Bronchial epithelial cell (primary cell): ENCODE measurements around the gene FARP1. TPM values are rescaled to one million over a fixed set of nuclear protein-coding genes. Genes with fewer than 3 reads are reported as not detected.

Source experiments
- DNase-seq: peaks from one replicate; pipeline ENCODE4 v3.0.0-alpha.2; 2010; ENCODE audit warnings: low read depth
- FAIRE-seq: peaks from 2 replicates; lab custom pipeline; 2011; peaks lifted over from hg19 to GRCh38; lab: Jason Lieb, UNC
- H3K27me3 ChIP-seq: 2 replicates; pipeline ENCODE4 v1.5.1; 2011; ENCODE audit warnings: low read length; ENCODE audit not compliant: control insufficient read depth, insufficient read depth
- H3K36me3 ChIP-seq: 2 replicates; pipeline ENCODE4 v1.5.1; 2011; ENCODE audit warnings: low read length; ENCODE audit not compliant: control insufficient read depth, insufficient read depth
- H3K4me3 ChIP-seq: 2 replicates; pipeline ENCODE4 v1.5.1; 2011; ENCODE audit warnings: mild to moderate bottlenecking, low read depth, low read length, control low read depth
- total RNA-seq: library from RNA; depleted of rRNA; stranded (reverse); fragments of >200 nt; gene quantifications from 2 replicates; pipeline ENCODE4 v1.2.1, GENCODE V29; 2014
- TF ChIP-seq, protein P1 (sequence below): IDR thresholded peaks from 2 replicates; pipeline ENCODE4 v1.5.1; 2011; ENCODE audit warnings: mild to moderate bottlenecking, moderate library complexity, low read length, control low read depth, inconsistent platforms; ENCODE audit not compliant: insufficient read depth, severe bottlenecking

Gene FARP1
- total RNA-seq, 1 donor from 2014 or later, result 11.1 TPM

DNA sequence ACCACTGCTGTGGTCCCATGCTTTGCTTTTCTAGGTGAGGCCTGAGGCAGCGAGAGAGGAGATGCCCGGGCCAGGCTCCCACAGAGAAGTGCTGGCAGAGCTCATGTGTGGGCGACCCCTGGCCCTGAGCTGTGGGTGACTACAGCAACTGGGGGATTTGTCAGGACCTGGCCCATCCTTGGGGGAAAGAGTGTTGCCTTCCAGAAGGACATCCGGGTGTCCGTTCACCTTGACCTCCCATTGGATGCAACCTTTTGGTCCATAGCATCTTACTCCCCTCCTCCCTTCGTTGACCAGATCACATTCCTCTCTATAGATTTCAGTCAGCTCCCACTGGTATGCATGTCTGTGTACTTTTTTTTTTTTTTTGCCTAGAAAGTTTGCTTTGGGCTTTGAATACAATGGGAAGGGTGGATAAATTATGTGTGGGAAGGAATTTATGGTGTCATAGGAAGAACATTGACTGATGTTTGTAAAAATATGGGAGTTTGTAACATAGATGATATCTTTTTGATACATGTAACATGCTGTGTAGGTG lies 118.3 kb downstream of the FARP1 start:
- H3K4me3 ChIP-seq, result no peak overlapping the region
- FAIRE-seq (no peak), DNase-seq (no peak)
- H3K27me3 ChIP-seq, result no peaks in the 10 kb centered on the region
- H3K36me3 ChIP-seq, result no peaks in the 10 kb centered on the region
- TF ChIP-seq, protein P1, sequence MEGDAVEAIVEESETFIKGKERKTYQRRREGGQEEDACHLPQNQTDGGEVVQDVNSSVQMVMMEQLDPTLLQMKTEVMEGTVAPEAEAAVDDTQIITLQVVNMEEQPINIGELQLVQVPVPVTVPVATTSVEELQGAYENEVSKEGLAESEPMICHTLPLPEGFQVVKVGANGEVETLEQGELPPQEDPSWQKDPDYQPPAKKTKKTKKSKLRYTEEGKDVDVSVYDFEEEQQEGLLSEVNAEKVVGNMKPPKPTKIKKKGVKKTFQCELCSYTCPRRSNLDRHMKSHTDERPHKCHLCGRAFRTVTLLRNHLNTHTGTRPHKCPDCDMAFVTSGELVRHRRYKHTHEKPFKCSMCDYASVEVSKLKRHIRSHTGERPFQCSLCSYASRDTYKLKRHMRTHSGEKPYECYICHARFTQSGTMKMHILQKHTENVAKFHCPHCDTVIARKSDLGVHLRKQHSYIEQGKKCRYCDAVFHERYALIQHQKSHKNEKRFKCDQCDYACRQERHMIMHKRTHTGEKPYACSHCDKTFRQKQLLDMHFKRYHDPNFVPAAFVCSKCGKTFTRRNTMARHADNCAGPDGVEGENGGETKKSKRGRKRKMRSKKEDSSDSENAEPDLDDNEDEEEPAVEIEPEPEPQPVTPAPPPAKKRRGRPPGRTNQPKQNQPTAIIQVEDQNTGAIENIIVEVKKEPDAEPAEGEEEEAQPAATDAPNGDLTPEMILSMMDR, result no peak

DNA sequence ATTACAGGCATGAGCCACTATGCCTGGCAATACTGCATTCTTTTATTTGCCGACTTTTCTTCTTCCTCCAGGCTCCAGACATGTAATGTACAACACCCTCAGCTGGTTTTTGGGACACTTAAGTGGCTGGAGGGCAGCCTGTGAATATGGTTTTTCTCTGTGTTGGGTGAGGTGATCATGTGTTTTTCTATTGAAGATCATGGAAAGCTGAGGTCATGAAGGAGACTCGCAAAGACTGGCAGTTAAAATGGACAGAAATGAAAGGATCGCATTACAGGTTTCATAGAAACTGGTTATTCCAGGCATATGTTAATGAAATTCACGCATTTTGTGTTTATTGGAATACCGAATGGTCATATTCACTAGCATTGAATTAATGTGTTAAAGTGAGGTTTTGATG lies 119.4 kb downstream of the FARP1 start:
- H3K27me3 ChIP-seq, result no peaks in the 10 kb centered on the region
- TF ChIP-seq, protein P1, result no peak
- H3K4me3 ChIP-seq, result no peak overlapping the region

DNA sequence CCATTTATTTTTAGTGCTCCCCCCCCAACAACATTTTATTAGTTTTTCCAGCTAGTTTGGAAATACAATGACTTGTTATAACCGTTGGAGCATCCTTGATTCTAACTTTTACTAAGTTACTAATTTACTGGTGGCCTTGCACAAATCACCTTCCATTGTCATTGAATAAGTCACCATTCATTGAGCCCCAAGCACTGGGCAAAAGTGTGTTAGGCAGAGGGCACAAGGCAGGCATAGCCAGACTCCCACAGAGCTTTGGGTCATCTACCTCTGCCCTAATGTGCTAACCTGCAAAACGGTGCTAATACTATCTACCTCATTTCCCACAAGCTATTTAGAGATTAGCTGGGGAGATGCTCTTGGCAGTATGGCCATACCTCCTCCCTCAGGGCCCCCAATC lies 120.9 kb downstream of the FARP1 start:
- FAIRE-seq (no peak), DNase-seq (no peak)
- TF ChIP-seq, protein P1, result no peak
- no peaks in the 10 kb centered on the region for H3K36me3 ChIP-seq
- H3K27me3 ChIP-seq, result no peaks in the 10 kb centered on the region
- H3K4me3 ChIP-seq, result no peak overlapping the region

More for the DNA sequence above, 119.4 kb downstream of the FARP1 start:
- FAIRE-seq, result no peak
- no peak for DNase-seq
- H3K36me3 ChIP-seq, result no peaks in the 10 kb centered on the region

DNA sequence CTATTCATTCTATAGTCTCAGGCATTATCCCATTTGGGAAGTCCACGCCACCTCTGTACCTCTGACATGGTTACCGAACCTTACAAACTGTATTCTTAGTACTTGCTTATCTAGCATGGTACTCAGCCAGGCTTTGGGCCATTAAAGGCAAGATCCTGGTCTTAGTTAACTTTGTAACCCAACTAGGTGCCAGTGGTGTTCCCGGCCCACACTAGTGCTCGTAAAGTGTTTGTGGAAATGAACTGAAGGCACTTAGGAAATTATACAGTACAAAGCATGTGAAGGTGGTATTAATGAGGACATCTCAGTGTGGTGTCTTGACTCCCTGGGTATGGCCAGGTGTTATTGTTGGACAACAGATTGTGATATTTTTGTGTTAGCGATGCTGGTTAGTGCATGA lies 122.0 kb downstream of the FARP1 start:
- Histone ChIP-seq H3K36me3 (no peaks in the 10 kb centered on the region), H3K27me3 (no peaks in the 10 kb centered on the region), H3K4me3 (no peak overlapping the region)
- DNase-seq (no peak), FAIRE-seq (no peak)
- TF ChIP-seq, protein P1, result no peak

DNA sequence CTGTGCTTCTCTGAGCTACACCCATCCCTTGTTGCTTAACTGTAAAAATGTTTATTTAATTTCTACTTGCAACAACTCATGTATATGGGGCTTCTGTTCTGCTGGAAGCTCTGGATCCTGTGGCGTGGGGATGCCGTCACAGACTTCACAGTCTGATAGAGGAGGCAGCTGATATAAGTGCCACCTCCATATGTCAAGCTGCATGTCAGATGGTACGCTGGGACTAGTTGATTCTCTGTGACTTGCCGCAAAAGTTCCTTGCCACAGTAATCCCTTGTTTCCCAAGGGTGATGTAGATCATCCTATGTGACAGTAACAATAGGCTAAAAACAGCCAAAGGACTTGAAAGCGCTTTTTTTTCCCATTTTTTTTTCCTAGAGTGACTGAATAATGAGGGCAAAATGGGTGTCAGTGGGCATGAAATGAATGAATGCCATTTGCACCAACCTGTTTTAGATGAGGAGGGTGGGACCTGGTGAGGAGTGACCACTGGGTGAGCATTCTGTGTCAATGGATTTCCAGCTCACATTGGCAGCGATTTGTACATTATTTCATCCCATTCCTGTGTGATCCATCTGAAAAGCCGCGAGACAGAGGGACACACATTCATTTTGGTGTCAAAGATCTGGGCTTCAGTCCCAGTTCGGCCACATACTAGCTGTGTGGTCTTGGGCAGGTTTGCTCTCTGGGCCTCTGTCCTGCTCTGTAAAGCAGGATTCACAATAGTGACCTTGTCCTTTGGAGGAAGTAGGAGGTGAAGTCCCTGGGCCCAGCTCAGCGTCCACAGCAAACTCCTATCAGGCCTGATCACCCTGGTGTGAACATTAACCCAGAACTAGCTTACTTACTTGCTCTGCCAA lies 123.0 kb downstream of the FARP1 start:
- no peak for FAIRE-seq
- no peak overlapping the region for H3K4me3 ChIP-seq
- TF ChIP-seq, protein P1, result no peak
- no peak for DNase-seq
- H3K36me3 ChIP-seq, result no peaks in the 10 kb centered on the region
- H3K27me3 ChIP-seq, result no peaks in the 10 kb centered on the region
